T-helper 2 cell treated with Interferon-gamma antibody and Interleukin-4, amounts not matched to agents 5 μg/mL and 100 μg/mL, for 36 hours (primary cell): Measurements from ENCODE around the gene OR2A12.
"Not testable (repeated sequence)": the region's sequence is repeated elsewhere in the genome, so short reads cannot be mapped to it uniquely, and the experiment has no call there.

ENCODE experiments used
- DNase-seq: peaks from one replicate; pipeline ENCODE4 v3.0.0; 2021; ENCODE audit warnings: low spot score
- H3K27ac Mint-ChIP-seq: one replicate; pipeline ENCODE4 v1.8.0; 2021; ENCODE audit warnings: mild to moderate bottlenecking, mixed read lengths
- H3K27me3 Mint-ChIP-seq: one replicate; pipeline ENCODE4 v1.8.0; 2021; ENCODE audit warnings: low read depth, mixed read lengths
- H3K36me3 Mint-ChIP-seq: one replicate; pipeline ENCODE4 v1.8.0; 2021; ENCODE audit warnings: low read depth, mixed read lengths
- H3K4me1 Mint-ChIP-seq: one replicate; pipeline ENCODE4 v1.8.0; 2021; ENCODE audit warnings: low read depth, mixed read lengths
- H3K4me3 Mint-ChIP-seq: one replicate; pipeline ENCODE4 v1.8.0; 2022; ENCODE audit warnings: mild to moderate bottlenecking, moderate library complexity, mixed read lengths
- H3K9me3 Mint-ChIP-seq: one replicate; pipeline ENCODE4 v1.8.0; 2021; ENCODE audit warnings: mixed read lengths

OR2A12 gene

GRCh38 chr7:144085978-144086377 is at the start of gene OR2A12:
Gene OR2A12 (plus strand): TSS chr7:144086278. CDS start chr7:144095108, 8,830 bp downstream.
- no peaks in the 10 kb centered on the region for H3K36me3 Mint-ChIP-seq
- no peak for DNase-seq
- no peak within 1 kb of the TSS for H3K27ac Mint-ChIP-seq
- H3K27me3 Mint-ChIP-seq = peaks cover 2% of the 10 kb centered on the region
- H3K4me3 Mint-ChIP-seq = no peak within 1 kb of the TSS
- H3K4me1 Mint-ChIP-seq = no peaks in the 10 kb centered on the region
- H3K9me3 Mint-ChIP-seq = peaks cover 4% of the 10 kb centered on the region

GRCh38 chr7:144036302-144036885 is 49.7 kb upstream of the OR2A12 start:
- Mint-ChIP-seq H3K36me3 (no peaks in the 10 kb centered on the region), H3K4me3 (no peak overlapping the region), H3K4me1 (no peaks in the 10 kb centered on the region), H3K27ac (no peak overlapping the region), H3K27me3 (peaks cover 9% of the 10 kb centered on the region), H3K9me3 (no peaks in the 10 kb centered on the region)
- DNase-seq = no peak

DNA sequence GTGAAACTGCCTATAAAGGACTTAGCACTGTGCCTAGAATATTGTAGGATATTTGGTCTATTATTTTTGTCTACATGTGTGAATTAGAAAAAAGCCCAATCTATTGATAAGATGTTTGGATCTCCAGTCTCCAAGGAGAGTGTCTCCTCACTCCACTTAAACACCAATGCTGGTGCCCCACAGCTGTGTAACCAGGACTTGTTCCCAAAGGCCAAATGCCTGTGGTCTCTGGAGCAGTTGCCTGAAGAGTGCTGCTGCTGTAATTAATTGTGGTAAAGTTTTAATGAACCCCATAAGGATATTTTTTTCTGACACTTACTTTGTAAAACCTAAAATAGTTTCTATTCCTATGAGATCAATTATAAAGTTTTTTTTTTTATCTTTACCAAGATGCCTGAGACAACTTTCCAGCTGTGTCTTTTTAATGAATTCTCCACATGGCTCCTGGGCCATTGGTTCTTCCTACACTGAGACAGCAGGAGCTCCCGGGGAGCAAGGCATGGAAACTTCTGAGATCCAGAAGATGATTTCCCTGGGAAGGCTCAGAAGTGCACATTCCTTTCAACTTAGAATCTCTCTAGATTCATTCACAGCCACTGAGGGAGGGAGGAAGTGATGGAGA is 48.6 kb upstream of the OR2A12 start:
- no peak overlapping the region for H3K4me3 Mint-ChIP-seq
- no peak overlapping the region for H3K27ac Mint-ChIP-seq
- no peaks in the 10 kb centered on the region for H3K36me3 Mint-ChIP-seq
- H3K4me1 Mint-ChIP-seq = no peaks in the 10 kb centered on the region
- no peak for DNase-seq
- H3K27me3 Mint-ChIP-seq = peaks cover 9% of the 10 kb centered on the region
- no peaks in the 10 kb centered on the region for H3K9me3 Mint-ChIP-seq

- no peaks in the 10 kb centered on the region for H3K36me3 Mint-ChIP-seq
- no peaks in the 10 kb centered on the region for H3K4me1 Mint-ChIP-seq
- peaks cover 3% of the 10 kb centered on the region for H3K27me3 Mint-ChIP-seq
- H3K4me3 Mint-ChIP-seq = no peak overlapping the region
- DNase-seq = no peak
- no peaks in the 10 kb centered on the region for H3K9me3 Mint-ChIP-seq
- no peak overlapping the region for H3K27ac Mint-ChIP-seq
Measured at GRCh38 chr7:144038887-144039286, 47.2 kb upstream of the OR2A12 start.

GRCh38 chr7:144048648-144049047 is 37.4 kb upstream of the OR2A12 start, which contains the start of gene OR2A5:
Gene OR2A5 (plus strand): TSS chr7:144048948. CDS start chr7:144050402, 1,454 bp downstream.
- Mint-ChIP-seq H3K9me3 (no peaks in the 10 kb centered on the region), H3K27ac (no peak within 1 kb of the TSS), H3K4me3 (no peak within 1 kb of the TSS), H3K4me1 (no peaks in the 10 kb centered on the region), H3K27me3 (no peaks in the 10 kb centered on the region), H3K36me3 (no peaks in the 10 kb centered on the region)
- no peak for DNase-seq

GRCh38 chr7:144049491-144049890 is 36.6 kb upstream of the OR2A12 start:
- Mint-ChIP-seq H3K36me3 (no peaks in the 10 kb centered on the region), H3K27ac (no peak overlapping the region), H3K27me3 (no peaks in the 10 kb centered on the region), H3K4me3 (no peak overlapping the region), H3K9me3 (no peaks in the 10 kb centered on the region), H3K4me1 (no peaks in the 10 kb centered on the region)
- DNase-seq = no peak

DNA sequence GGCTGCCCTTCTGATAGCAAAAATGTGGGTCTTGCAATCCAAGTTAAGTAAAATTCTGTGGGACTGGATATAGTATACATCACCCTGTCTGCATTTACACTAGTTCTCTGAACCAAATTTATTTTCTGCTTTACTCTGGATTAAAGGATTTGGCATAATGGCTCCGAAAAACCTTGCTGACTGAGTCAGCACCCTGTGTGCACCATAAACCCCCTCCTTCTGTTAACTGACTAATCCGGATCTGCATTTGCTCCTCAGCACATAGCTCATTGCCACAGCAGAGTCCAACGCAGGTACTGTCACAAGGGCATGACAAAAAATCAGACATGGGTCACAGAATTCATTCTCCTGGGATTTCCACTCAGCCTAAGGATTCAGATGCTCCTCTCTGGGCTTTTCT is 36.0 kb upstream of the OR2A12 start:
- Mint-ChIP-seq H3K27ac (no peak overlapping the region), H3K4me1 (no peaks in the 10 kb centered on the region), H3K27me3 (no peaks in the 10 kb centered on the region), H3K36me3 (no peaks in the 10 kb centered on the region), H3K4me3 (no peak overlapping the region), H3K9me3 (no peaks in the 10 kb centered on the region)
- no peak for DNase-seq

DNA sequence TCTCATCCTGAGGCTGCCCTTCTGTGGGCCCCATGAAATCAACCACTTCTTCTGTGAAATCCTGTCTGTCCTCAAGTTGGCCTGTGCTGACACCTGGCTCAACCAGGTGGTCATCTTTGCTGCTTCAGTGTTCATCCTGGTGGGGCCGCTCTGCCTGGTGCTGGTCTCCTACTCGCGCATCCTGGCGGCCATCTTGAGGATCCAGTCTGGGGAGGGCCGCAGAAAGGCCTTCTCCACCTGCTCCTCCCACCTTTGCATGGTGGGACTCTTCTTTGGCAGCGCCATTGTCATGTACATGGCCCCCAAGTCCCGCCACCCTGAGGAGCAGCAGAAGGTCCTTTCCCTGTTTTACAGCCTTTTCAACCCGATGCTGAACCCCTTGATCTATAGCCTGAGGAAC is 35.2 kb upstream of the OR2A12 start:
- H3K36me3 Mint-ChIP-seq, DNase-seq, H3K4me1 Mint-ChIP-seq, H3K4me3 Mint-ChIP-seq, H3K27ac Mint-ChIP-seq, H3K9me3 Mint-ChIP-seq, H3K27me3 Mint-ChIP-seq: not testable (repeated sequence)

DNA sequence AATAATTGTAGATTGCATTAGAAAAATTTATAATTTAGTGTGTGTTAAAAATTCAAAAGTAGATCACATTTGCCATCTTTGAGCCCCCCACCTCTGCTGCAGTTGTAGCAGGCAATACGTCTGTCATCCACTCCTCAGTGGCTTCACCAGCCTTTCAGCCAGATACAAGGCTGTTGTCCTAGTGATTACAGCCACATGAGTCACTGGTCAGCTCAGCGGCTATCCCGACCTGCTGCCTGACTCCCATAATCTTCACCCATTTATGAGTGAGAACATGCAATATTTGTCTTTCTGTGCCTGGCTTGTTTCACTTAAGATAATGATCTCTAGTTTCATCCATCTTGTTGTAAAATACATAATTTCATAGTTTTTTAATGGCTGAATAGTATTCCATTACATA is 28.1 kb upstream of the OR2A12 start:
- Mint-ChIP-seq H3K27ac (no peak overlapping the region), H3K4me1 (no peaks in the 10 kb centered on the region), H3K9me3 (no peaks in the 10 kb centered on the region), H3K27me3 (no peaks in the 10 kb centered on the region), H3K36me3 (no peaks in the 10 kb centered on the region), H3K4me3 (no peak overlapping the region)
- DNase-seq = no peak

GRCh38 chr7:144063710-144064109 is 22.4 kb upstream of the OR2A12 start:
- Mint-ChIP-seq H3K27me3 (peaks cover 3% of the 10 kb centered on the region), H3K4me1 (no peaks in the 10 kb centered on the region), H3K36me3 (no peaks in the 10 kb centered on the region), H3K4me3 (no peak overlapping the region), H3K27ac (no peak overlapping the region), H3K9me3 (no peaks in the 10 kb centered on the region)
- DNase-seq = no peak

DNA sequence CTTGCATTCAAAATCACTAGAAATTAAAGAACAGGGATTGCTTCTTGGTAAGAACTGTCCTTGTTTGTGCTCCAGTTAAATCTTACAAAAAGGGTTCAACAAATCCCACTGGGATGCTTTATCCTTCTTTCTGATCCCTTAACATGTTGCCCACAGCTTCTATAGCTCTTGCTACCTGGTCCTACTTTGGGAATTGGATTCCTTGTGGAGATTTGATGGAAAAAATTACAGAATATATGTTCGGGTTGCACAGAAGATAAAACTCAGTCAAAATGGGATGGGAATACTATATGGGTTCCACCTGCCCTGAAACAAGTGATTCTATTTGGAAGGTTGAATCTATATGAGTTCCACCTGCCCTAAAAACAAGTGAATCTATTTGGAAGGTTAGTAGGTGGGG is 16.6 kb upstream of the OR2A12 start, which contains the start of gene OR2A25:
Gene OR2A25, plus strand, starts transcription at position 301 of the 400 bp plus-strand sequence. CDS start 4,409 bp downstream, outside the sequence.
- H3K4me3 Mint-ChIP-seq = no peak within 1 kb of the TSS
- H3K27ac Mint-ChIP-seq = no peak within 1 kb of the TSS
- no peaks in the 10 kb centered on the region for H3K4me1 Mint-ChIP-seq
- DNase-seq = no peak
- H3K27me3 Mint-ChIP-seq = peaks cover 3% of the 10 kb centered on the region
- H3K9me3 Mint-ChIP-seq = no peaks in the 10 kb centered on the region
- no peaks in the 10 kb centered on the region for H3K36me3 Mint-ChIP-seq

DNA sequence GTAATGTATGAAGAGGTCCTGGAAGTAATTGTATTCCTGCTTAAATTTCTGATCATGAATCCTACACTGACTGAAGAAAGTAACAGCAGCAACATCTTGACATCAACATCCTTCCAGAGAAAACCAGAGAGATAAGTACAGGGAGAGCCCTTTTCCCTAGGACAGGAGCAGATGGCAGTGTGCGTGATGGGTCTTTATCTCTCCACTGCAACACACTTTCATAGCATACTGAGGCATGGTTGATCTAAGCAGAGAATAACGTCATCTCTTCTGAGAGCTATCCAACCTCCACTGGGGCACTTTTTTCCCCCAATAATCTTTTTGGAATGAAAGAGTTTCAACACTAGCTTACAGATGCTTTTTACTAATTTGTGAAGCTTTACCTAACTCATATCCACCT is 16.1 kb upstream of the OR2A12 start:
- no peaks in the 10 kb centered on the region for H3K4me1 Mint-ChIP-seq
- no peaks in the 10 kb centered on the region for H3K9me3 Mint-ChIP-seq
- H3K36me3 Mint-ChIP-seq = no peaks in the 10 kb centered on the region
- peaks cover 3% of the 10 kb centered on the region for H3K27me3 Mint-ChIP-seq
- DNase-seq = no peak
- no peak overlapping the region for H3K4me3 Mint-ChIP-seq
- H3K27ac Mint-ChIP-seq = no peak overlapping the region

GRCh38 chr7:144074374-144074773 is 11.7 kb upstream of the OR2A12 start:
- no peaks in the 10 kb centered on the region for H3K9me3 Mint-ChIP-seq
- H3K36me3 Mint-ChIP-seq = no peaks in the 10 kb centered on the region
- H3K27me3 Mint-ChIP-seq = no peaks in the 10 kb centered on the region
- H3K4me1 Mint-ChIP-seq = no peaks in the 10 kb centered on the region
- H3K27ac Mint-ChIP-seq = no peak overlapping the region
- no peak overlapping the region for H3K4me3 Mint-ChIP-seq
- no peak for DNase-seq

DNA sequence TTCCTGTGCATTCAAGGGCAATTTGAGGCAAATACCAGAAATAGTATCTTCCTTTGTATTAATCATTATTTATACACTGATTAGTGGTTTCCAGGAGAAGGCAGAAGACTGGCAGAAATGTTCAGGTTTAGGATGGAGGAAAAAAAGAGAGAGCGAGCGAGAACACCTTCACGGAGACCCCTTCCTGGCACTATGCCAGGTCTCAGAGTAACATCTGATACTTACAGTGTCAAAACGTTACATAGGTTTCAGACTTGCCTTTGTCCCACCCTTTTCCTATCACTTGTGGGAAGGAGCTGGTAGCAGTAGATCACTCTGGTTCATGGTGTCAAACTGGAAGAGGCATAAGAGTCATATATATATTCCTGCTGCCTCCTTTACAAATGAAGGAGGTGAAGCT is 652 bp downstream of the OR2A12 start:
- no peaks in the 10 kb centered on the region for H3K4me1 Mint-ChIP-seq
- no peak overlapping the region for H3K4me3 Mint-ChIP-seq
- no peak for DNase-seq
- H3K36me3 Mint-ChIP-seq = no peaks in the 10 kb centered on the region
- H3K9me3 Mint-ChIP-seq = peaks cover 8% of the 10 kb centered on the region
- no peak overlapping the region for H3K27ac Mint-ChIP-seq
- peaks cover 2% of the 10 kb centered on the region for H3K27me3 Mint-ChIP-seq

- no peak overlapping the region for H3K27ac Mint-ChIP-seq
- H3K4me3 Mint-ChIP-seq = no peak overlapping the region
- no peak for DNase-seq
- peaks cover 2% of the 10 kb centered on the region for H3K27me3 Mint-ChIP-seq
- H3K36me3 Mint-ChIP-seq = no peaks in the 10 kb centered on the region
- no peaks in the 10 kb centered on the region for H3K4me1 Mint-ChIP-seq
- H3K9me3 Mint-ChIP-seq = peaks cover 8% of the 10 kb centered on the region
Measured at GRCh38 chr7:144087230-144087629, 1.2 kb downstream of the OR2A12 start.
